Muscle layer of colon (tissue), 2 donors: ENCODE measurements around the gene RAI1.

ENCODE experiments used
- H3K27ac ChIP-seq: one replicate; pipeline ENCODE4 v1.7.0; 2013; ENCODE audit warnings: low read depth, mild to moderate bottlenecking, low read length, moderate library complexity
- H3K27me3 ChIP-seq, 2 donors: one replicate each; pipeline ENCODE4 v1.7.0; 2013; ENCODE audit warnings: low read length in 2 of 2, mild to moderate bottlenecking in 2 of 2; ENCODE audit not compliant: insufficient read depth in 2 of 2, control insufficient read depth in 1 of 2
- H3K36me3 ChIP-seq: one replicate; pipeline ENCODE4 v1.7.0; 2013; ENCODE audit warnings: mild to moderate bottlenecking, low read length; ENCODE audit not compliant: insufficient read depth
- H3K4me1 ChIP-seq: one replicate; pipeline ENCODE4 v1.7.0; 2013; ENCODE audit warnings: mild to moderate bottlenecking, low read length; ENCODE audit not compliant: insufficient read depth
- H3K4me3 ChIP-seq, 2 donors: one replicate each; pipeline ENCODE4 v1.7.0; 2013; ENCODE audit warnings: low read length in 2 of 2, low read depth in 1 of 2, mild to moderate bottlenecking in 1 of 2, moderate library complexity in 1 of 2
- H3K9ac ChIP-seq: one replicate; pipeline ENCODE4 v1.7.0; 2013; ENCODE audit warnings: low read length
- H3K9me3 ChIP-seq: one replicate; pipeline ENCODE4 v1.7.0; 2013; ENCODE audit warnings: mild to moderate bottlenecking, low read length
- donor health status: abdominal sarcoma.
- donor health status: Adenocarcinoma of cecum.

RAI1 gene

DNA sequence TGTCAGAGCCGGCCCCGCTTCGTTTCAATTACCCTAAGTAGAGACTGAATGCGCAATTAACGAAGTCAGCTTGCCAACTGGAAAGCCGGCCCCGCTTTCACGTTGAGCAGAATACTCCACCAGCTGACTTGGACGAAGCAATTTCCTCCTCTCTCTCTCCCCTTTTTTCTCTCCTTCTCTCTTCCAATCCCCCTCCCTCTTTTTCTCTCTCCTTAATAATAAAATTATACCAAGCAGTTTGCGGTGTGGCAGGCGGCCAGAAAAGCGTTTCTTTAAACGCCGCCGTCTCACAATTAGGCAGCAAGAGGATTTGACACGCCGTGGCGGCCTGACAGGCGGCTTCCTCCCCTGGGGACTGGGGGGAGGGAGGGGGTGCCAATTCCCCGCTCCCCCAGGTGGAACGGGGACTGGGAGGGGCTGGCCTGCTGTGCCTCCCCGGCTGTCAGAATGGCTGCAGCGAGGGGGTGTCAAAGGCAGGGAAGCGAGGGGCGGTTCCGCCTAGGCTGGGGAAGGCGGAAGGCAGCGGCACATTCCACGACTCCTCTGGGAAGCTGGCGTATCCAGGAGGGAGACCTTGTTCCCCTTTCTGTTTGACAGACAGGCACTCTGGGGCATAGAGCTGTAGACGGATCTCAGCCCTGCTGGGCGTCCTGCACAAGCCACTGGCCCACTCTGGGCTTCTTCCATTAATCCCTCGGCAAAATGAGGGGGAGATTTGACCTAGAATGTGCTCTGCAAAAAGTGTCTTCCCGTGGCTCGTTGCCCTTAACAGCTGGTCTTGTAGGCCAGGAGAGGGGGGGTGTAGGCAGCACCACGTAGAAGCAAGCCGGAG lies 102.8 kb downstream of the RAI1 start:
- Histone ChIP-seq H3K27ac (peak overlapping the region; percentile 89), H3K9me3 (no peaks in the 10 kb centered on the region), H3K4me1 (peaks cover 43% of the 10 kb centered on the region), H3K36me3 (no peaks in the 10 kb centered on the region), H3K4me3 (peak overlapping the region; percentile 56 to 58), H3K27me3 (no peaks in the 10 kb centered on the region), H3K9ac (no peak overlapping the region)

DNA sequence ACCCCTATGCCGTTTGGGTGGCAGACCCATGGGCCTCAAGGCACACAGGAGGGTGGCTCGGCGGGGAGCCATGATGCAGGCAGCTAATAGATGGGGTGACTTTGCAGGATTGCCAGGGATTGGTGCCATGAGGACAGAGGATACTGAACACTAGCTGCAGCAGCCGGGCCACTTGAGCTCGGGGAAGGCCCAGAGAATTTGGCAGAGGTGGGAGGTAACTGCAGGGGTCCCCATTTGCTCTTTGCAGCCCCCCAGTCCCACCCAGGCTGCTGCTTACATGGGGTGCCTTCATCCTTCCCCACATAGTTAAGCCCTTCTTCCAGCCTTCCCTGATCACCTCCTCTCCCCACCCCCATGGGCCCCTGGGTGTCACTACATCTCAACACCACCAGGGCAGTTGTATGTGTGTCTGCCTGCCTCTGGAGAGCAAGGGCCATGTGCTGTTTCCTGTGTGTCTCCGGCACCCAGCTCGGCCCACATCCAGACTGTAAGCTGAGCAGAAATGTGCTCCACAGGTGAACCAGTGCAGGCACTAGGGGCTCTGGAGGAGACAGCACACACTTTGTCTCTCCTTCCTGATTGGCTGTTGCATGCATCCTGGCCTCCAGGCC lies 103.5 kb downstream of the RAI1 start:
- Histone ChIP-seq H3K4me1 (peaks cover 39% of the 10 kb centered on the region), H3K4me3 (peak overlapping the region in 1 of 2 donors; percentile 56), H3K36me3 (no peaks in the 10 kb centered on the region), H3K9me3 (no peaks in the 10 kb centered on the region), H3K9ac (no peak overlapping the region), H3K27ac (no peak overlapping the region), H3K27me3 (no peaks in the 10 kb centered on the region)

DNA sequence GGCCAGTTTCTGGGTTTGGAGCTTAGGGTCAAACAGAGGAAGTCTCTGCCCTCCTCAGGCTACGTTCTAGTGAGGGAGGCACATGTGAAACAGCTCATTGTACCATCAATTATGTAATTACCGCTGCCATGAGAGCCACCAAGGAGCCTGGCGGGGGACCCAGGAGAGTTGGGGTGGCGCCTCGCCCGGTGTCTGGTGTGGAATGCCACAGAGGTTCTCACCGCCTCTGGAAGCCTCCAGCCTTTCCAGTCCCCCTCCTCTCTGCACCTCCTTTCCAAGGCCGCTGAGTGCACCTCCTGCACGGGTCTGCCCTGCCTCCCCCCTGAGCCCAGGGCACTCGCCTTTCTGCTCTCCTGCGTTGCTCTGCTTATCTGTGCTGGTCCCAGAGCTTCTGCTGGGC lies 104.1 kb downstream of the RAI1 start:
- H3K4me1 ChIP-seq: peaks cover 41% of the 10 kb centered on the region
- H3K9me3 ChIP-seq: no peaks in the 10 kb centered on the region
- no peaks in the 10 kb centered on the region for H3K36me3 ChIP-seq
- no peak overlapping the region for H3K4me3 ChIP-seq
- H3K27me3 ChIP-seq: no peaks in the 10 kb centered on the region
- no peak overlapping the region for H3K27ac ChIP-seq
- H3K9ac ChIP-seq: no peak overlapping the region

DNA sequence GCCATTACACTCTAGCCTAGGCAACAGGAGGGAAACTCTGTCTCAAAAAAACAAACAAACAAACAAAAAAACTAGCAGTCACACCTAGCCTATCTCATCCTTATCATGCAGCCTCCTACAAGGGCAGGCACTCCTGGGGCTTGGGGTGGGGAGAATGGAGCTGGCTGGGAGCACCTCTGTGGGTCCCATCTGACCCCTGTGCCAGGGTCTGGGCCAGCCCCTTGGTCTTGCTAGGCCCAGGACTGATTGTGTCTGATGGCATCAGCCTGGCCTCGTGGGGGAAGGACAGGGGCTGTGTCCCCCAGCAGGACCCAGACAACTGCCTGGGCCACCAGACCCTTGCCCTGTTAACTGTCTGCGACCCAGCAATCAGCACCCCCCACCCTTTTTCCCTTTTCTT lies 105.7 kb downstream of the RAI1 start:
- H3K9ac ChIP-seq: no peak overlapping the region
- no peaks in the 10 kb centered on the region for H3K9me3 ChIP-seq
- H3K27ac ChIP-seq: no peak overlapping the region
- no peaks in the 10 kb centered on the region for H3K27me3 ChIP-seq
- no peak overlapping the region for H3K4me3 ChIP-seq
- H3K36me3 ChIP-seq: no peaks in the 10 kb centered on the region
- H3K4me1 ChIP-seq: peaks cover 45% of the 10 kb centered on the region

DNA sequence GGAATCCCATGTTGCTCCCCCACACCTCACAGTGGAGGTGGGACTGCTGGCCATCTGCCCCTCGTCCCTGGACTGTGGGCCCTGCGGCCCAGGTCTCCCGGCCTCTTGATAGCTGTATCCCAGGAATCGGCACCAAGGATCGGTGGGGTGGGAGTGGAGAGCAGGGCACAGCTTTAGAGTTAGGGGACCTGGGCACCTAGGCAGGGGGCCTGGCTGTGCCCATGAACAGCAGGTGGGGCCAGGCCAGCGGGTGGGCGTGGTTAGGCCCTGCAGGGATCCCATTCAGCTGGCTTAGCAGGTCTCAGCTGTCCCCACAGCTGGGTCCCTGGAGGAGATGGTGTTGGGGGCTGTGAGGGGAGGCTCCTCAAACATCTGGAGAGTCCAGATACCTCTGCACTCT lies 106.3 kb downstream of the RAI1 start:
- no peaks in the 10 kb centered on the region for H3K9me3 ChIP-seq
- H3K27me3 ChIP-seq: no peaks in the 10 kb centered on the region
- peaks cover 48% of the 10 kb centered on the region for H3K4me1 ChIP-seq
- no peak overlapping the region for H3K27ac ChIP-seq
- H3K9ac ChIP-seq: no peak overlapping the region
- H3K4me3 ChIP-seq: no peak overlapping the region
- no peaks in the 10 kb centered on the region for H3K36me3 ChIP-seq

DNA sequence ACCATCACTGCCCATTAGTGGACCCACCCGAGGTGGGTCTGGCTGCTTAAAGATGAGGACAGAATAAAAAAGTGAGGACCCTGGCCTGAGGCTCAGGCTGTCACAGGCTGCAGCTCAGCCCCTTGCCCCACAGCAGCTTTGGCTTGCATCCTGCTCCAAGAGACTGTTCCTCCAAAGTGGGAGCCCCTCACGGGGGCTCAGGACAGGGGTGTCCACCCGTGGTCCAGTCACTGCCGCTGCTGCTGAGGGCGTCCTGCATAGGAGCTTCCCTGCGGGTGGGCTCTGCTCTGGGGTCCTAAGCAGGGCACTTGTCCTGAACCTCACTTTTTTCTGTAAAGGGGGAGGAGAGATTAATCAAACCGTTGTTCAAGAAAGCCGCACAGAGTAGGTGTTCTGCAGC lies 107.7 kb downstream of the RAI1 start:
- no peak overlapping the region for H3K27ac ChIP-seq
- no peaks in the 10 kb centered on the region for H3K36me3 ChIP-seq
- peaks cover 57% of the 10 kb centered on the region for H3K4me1 ChIP-seq
- no peak overlapping the region for H3K9ac ChIP-seq
- no peak overlapping the region for H3K4me3 ChIP-seq
- no peaks in the 10 kb centered on the region for H3K9me3 ChIP-seq
- H3K27me3 ChIP-seq: no peaks in the 10 kb centered on the region

DNA sequence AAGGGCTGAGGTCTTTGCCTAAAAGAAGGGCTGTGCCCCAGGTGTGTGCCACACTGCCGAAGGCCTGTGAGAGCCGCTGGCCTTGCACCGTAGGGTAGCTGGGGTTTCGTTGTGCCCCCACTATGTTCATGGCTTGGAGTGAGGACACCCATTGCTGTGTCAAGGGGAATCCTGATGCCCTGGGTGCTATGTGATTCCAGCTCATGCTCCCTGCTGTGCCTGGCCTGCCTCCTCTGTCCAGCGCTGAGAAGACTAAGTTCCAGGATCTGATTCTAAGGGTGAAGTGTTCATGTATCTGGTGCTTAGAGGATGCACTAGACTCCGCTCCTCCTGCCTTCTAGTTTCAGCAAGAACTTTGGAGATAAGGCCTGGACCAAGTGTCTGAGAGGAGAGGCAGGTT lies 108.2 kb downstream of the RAI1 start:
- Histone ChIP-seq H3K4me3 (no peak overlapping the region), H3K36me3 (peaks cover under 1% of the 10 kb centered on the region), H3K27ac (no peak overlapping the region), H3K4me1 (peaks cover 56% of the 10 kb centered on the region), H3K27me3 (no peaks in the 10 kb centered on the region), H3K9me3 (no peaks in the 10 kb centered on the region), H3K9ac (no peak overlapping the region)

DNA sequence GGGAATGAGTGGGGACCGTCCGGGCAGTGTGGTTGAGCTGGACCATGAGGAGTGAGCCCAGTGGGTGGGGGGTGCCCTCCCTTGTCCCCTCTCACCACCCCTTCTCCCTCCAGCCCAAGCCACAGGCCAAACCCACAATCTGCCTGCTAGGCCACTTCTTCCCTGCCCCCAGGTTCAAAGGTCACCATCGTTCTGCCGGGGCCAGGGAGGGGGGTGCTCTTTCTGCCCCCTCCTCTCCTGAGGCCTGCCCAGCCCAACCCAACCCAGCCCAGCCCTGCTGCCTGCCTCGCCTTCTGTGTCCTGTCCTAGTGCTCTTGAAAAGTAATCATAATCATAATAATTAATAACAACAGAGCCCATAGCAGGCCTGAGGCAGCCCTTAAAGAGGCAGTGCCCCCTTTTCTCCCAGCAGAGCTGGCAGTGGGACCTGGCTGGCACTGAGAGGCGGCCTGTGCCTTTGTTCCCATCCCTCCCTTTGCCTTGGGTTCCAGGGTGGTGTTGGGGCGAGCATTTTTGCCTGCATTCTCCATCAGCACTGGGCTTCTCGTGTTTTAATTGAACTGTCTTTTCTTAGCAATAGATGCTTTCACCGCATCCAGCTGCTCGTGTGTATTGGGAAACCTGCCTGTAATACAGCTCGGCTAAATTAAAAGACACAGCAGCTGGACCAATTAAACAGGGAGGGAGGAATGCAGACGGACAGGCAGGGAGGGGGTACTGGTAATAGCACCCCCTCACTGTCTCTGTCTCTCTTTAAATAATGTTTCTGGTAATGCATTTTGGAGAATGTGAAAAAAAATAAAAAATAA lies 108.8 kb downstream of the RAI1 start:
- Histone ChIP-seq H3K9ac (no peak overlapping the region), H3K4me3 (no peak overlapping the region), H3K9me3 (no peaks in the 10 kb centered on the region), H3K36me3 (peaks cover 7% of the 10 kb centered on the region), H3K27ac (no peak overlapping the region), H3K27me3 (no peaks in the 10 kb centered on the region), H3K4me1 (peaks cover 50% of the 10 kb centered on the region)

DNA sequence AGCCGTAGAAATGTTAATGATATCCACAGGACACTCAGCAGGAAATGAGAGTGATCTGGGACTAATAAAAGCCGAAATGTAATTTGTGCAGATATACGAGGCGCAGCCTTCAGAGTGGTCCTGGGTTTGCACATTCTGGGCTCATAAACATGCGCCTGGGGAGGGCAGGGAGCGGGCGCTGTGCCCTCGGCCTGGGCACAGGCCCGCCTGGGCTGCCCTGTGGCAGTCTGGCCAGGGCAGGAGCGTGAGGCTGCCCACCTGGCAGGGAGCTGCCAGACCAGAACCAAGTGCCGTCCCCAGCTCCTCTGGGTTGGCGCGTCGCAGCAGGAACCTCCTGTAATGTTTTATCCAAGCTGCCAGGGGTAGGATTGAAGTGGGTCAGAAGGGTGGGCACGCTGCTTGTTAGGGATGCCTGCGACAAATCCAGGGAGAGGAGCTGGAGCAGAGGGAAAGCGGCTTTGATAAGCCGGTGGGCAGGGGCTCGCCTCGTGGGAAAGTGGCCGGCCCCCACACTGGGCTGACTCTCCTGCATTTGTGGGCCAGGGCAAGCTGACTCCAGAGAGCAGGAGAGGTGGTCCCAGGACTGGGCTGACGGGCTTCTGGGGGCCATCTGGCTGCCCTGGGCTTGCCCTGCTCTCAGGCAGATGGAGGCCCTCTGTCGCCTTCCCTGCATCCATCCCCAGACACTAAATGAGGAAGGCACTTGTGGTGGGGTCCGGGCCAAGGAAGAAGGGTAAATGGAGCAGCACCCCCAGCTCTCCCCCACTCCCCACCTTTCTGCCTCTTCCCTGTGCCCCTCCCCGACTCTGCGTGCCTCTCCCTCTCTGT lies 109.6 kb downstream of the RAI1 start:
- no peaks in the 10 kb centered on the region for H3K27me3 ChIP-seq
- H3K36me3 ChIP-seq: peaks cover 15% of the 10 kb centered on the region
- no peak overlapping the region for H3K9ac ChIP-seq
- no peaks in the 10 kb centered on the region for H3K9me3 ChIP-seq
- H3K4me3 ChIP-seq: no peak overlapping the region
- peaks cover 45% of the 10 kb centered on the region for H3K4me1 ChIP-seq
- H3K27ac ChIP-seq: no peak overlapping the region

DNA sequence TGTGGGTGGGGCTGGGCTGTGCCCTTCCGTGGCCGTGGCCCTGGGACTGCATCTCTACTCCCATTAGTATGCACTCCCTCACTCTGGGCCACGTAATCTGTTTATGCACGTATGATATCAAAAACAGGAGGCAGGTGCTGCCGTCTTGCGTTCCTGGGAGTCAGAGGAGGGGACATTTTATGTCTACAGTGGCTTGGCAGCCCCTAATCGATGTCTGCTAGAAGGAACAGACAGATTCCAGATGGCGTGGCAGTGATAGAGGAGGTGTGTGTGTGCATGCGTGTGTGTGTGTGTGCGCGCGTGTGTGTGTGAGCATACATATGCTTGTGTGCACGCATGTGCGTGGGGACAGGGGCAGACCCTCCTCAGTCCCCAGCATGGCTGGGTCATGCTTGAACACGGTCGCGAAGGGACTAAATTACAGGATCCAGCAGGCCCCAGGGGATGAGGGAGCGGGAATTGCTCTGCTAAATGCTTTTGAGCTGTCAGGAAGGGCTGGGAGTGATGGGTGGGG lies 110.8 kb downstream of the RAI1 start:
- H3K4me1 ChIP-seq: peaks cover 45% of the 10 kb centered on the region
- H3K27ac ChIP-seq: peak overlapping the region; percentile 36
- H3K36me3 ChIP-seq: peaks cover 25% of the 10 kb centered on the region
- no peak overlapping the region for H3K4me3 ChIP-seq
- H3K9me3 ChIP-seq: no peaks in the 10 kb centered on the region
- H3K9ac ChIP-seq: no peak overlapping the region
- H3K27me3 ChIP-seq: no peaks in the 10 kb centered on the region
